GM19035 (cell line): ENCODE measurements around the gene LHPP.
A peak's percentile ranks its signal among the peaks of the same experiment; 100 is the strongest.

Source experiments
- ATAC-seq: cut with Tn5 transposase; IDR thresholded peaks from one replicate; pipeline ENCODE4 v1.9.1; 2021; ENCODE audit not compliant: unreplicated experiment

LHPP gene

DNA sequence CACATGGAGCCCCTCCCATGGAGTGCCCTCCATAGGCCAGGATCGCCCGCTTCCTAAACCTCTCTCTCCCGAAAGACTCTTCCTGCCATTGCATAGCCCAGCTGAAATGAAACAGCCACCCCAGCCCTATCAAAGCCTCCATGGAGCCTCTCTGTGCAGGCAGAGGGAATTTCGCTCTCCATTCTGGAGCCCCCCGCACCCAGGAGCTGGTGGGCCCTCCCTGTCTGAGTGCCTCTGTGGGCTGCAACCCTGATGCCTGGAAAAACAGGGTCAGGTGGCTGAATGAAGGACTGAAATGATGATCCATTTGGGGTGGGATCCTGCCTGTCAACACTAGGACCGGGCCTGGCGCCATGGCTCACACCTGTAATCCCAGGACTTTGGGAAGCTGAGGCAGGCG, 176.1 kb downstream of the LHPP start:
- no peak for ATAC-seq

DNA sequence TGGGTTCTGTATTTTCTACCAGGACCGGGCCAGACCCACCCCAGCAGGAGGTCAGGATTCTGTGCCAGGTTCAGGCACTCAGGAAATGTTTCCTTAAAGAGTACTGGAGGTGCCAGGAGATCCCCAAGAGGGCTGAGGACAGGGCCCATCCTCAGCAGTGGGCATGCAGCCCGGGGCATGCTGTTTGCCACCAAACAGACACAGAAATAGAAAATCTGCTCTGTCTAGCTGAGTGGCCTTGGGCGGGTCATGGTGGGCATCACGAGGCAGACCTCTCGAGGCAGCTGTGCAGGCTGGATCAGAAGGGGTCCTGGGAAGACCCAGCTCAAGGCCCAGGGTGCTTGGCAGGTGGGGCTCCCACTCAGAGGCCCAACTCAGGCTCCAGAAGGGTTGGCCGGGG, 177.6 kb downstream of the LHPP start:
- no peak for ATAC-seq

DNA sequence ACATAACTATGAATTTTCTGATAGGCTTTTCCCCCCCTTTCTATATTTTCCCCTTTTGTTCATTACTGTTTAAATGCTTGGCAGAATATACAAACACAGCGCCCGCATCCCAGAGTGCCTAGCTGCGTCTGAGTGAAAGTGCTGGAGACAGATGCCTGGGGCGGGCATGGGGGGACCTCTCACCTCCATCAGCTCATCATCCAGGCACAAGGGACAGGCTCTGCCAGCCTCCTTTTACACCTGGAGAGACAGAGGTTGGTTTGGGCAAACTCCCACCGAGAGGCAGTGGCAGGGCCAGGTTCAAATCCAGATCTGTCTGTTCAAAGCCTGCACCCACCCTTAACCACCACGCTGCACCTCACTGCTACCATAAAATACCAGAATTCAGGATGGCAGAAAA, 178.0 kb downstream of the LHPP start:
- ATAC-seq = no peak

GRCh38 chr10:124640056-124640455, 178.4 kb downstream of the LHPP start:
- ATAC-seq = no peak

GRCh38 chr10:124640538-124641231, 179.1 kb downstream of the LHPP start:
- no peak for ATAC-seq

- no peak for ATAC-seq
Observed at GRCh38 chr10:124641282-124642087, 179.9 kb downstream of the LHPP start.

- no peak for ATAC-seq
Observed at GRCh38 chr10:124642088-124642710, 180.6 kb downstream of the LHPP start.

- no peak for ATAC-seq
Observed at GRCh38 chr10:124643330-124644009, 181.8 kb downstream of the LHPP start.

DNA sequence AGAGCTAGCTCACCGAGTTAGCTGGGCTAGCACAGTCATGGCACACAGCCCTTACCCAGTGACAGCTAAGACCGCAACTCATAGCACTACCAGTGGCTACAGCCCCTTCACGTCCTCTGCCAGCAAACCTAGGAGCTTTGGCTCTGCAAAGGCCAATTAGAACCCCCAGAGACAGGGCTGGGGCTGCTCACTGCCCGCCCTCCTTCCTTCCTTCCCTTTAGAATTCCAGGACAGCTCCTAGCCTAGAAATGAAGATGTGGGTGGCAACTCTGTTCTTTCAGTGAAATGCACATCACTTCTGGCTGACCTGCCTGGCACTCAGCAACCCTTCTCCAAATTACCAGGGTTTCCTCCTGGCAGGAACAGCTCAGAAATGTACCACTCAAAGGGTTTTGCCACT, 182.6 kb downstream of the LHPP start:
- no peak for ATAC-seq

DNA sequence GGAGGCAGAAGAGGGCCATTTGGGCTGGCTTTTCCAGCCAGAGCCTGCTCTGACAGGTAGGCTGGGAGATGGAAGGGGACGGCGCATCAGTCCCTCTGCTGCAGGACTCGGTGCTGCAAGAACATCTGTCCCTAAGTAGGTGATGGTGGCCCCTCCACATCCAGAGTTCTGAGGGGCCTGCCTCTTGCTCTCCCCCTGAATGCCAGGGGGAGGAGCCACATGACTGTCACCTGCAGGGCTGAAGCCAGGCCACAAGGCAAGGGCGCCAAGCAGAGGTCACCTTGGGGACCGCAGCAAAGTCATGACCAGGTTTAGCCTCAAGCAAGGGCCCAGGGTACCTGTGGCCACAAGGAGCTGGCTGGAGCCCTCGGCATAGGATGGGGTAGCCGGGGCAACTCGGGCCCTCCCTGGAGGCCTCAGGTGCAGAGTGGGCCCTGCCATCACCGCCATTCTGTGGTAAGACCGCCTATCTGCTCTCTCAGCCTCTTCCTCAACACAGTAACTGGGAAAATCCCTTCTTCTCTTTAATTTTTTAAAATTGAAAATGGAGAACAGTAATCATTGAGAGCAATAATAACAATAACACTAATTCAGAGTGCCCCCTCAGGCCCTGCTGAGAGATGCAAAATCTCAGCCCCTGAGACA, 183.3 kb downstream of the LHPP start:
- no peak for ATAC-seq

GRCh38 chr10:124645467-124646095, 184.0 kb downstream of the LHPP start:
- no peak for ATAC-seq

GRCh38 chr10:124646483-124647352, 185.1 kb downstream of the LHPP start:
- no peak for ATAC-seq

- ATAC-seq = peak; percentile 66
Observed at GRCh38 chr10:124647421-124648130, 186.0 kb downstream of the LHPP start.

GRCh38 chr10:124648131-124648475, 186.5 kb downstream of the LHPP start:
- no peak for ATAC-seq

- ATAC-seq = no peak
Observed at GRCh38 chr10:124648738-124649137, 187.1 kb downstream of the LHPP start.

DNA sequence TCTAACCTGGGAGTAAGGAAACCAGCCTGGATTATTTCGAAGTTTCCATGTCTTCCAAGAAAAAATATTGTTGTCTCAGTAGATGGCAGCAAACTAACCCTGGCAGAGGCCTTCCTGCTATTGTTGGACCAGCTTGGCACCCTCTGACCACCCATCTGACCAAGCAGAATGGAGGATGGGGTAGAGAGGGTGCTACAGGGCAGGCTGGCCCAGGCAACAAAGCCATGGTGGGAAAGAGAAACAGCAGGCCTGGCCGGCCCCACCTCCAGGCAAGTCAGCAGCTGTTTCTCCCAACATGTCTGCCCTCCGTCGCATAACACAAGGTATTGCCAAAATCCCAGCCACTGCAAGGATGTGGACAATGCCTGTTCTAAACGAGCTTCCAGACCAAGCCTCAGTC, 187.6 kb downstream of the LHPP start:
- no peak for ATAC-seq

DNA sequence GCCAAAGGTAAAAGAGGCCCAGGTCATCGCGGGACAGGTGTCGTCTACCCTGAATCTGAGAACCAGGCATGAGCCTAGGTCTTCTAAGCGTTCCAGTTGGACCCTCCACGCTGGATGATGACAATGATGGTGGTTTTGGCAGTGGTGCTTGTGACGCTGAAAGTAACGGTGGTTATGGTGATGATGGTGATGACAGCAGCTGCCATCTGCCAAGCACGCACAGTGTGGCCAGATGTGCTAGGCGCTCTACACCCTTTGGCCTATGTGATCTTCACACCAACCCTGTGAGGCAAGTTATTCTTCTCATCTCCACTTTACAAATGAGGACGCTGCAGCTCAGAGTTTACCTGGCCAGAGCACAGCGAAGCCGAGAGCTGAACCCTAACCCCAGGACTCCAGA, 188.6 kb downstream of the LHPP start:
- no peak for ATAC-seq

GRCh38 chr10:124650820-124651401, 189.3 kb downstream of the LHPP start:
- no peak for ATAC-seq

DNA sequence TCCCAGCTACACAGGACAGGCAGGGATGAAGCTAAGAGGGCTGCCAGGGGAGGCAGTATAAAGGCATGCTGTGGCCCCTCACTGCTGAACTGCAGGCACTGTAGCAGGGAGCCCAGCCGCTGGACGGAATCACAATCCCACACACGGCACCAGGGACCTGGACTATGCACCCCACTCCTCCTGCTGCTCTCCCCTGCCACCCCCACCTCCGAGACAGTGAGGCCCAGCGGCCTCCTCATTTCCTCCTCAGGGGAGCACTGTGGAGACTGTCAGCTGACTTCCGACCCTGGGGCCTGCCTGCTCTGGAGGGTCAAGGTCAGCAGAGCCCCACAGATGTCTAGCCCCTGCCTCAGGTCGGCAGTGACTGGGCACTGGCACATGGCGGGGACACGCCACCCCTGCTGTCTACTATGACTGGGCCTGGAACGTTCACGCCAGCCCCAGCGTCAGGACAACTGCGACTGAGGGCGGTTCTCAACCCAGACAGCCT, 189.8 kb downstream of the LHPP start:
- no peak for ATAC-seq
